HEK293 (cell line): ENCODE measurements around the gene PRAC1.

Source experiments
- CTCF ChIA-PET: fragments of 350-600 bp; formaldehyde crosslinking; extraction: SDS; loops from one replicate; lab custom pipeline; 2021; ENCODE audit warnings: antibody characterized with exemption; lab: Yijun Ruan, JAX
- POLR2A ChIA-PET: fragments of 300-600 bp; formaldehyde crosslinking; extraction: SDS; loops from one replicate; lab custom pipeline; 2020; ENCODE audit warnings: antibody characterized with exemption, inconsistent platforms; lab: Yijun Ruan, JAX
- H3K27ac ChIP-seq: fragments of 200-500 bp; sonication (Bioruptor generic); 2 replicates; pipeline ENCODE4 v1.5.1; 2014; ENCODE audit warnings: low read depth, low read length, control low read depth, inconsistent platforms; ENCODE audit errors: extremely low read depth
- H3K36me3 ChIP-seq, 2 experiments: fragments of 200-500 bp in 1 of 2; sonication (Bioruptor generic) in 1 of 2; 1 replicate in 1 of 2; 2 replicates in 1 of 2; pipeline ENCODE4 v1.5.1; 2014 to 2017; ENCODE audit warnings: inconsistent platforms in 2 of 2, low read length in 2 of 2; ENCODE audit not compliant: control insufficient read depth in 2 of 2, insufficient read depth in 1 of 2
- H3K4me1 ChIP-seq: fragments of 200-500 bp; sonication (Bioruptor generic); 2 replicates; pipeline ENCODE4 v1.5.1; 2014; ENCODE audit warnings: mild to moderate bottlenecking, low read length, inconsistent platforms; ENCODE audit not compliant: control insufficient read depth, insufficient read depth
- H3K4me3 ChIP-seq: 2 replicates; pipeline ENCODE4 v1.5.1; 2011; ENCODE audit warnings: low read depth, mild to moderate bottlenecking, control low read depth, low read length, moderate library complexity
- H3K9me3 ChIP-seq: fragments of 200-500 bp; sonication (Bioruptor generic); 2 replicates; pipeline ENCODE4 v1.5.1; 2014; ENCODE audit warnings: low read depth, low read length, inconsistent platforms; ENCODE audit not compliant: control insufficient read depth, insufficient read depth
- BCL11A ChIP-seq: fragments of 450-650 bp; formaldehyde crosslinking; IDR thresholded peaks from 2 replicates; pipeline ENCODE4 v1.5.1; 2016; ENCODE audit warnings: low read depth, missing biosample characterization, missing genetic modification characterization
- HOXA7 ChIP-seq: sonication (generic); formaldehyde crosslinking; IDR thresholded peaks from 2 replicates; pipeline ENCODE4 v1.8.1; 2022; ENCODE audit warnings: missing genetic modification reagents, borderline replicate concordance
- ZBTB20 ChIP-seq: fragments of 450-650 bp; formaldehyde crosslinking; IDR thresholded peaks from 2 replicates; pipeline ENCODE4 v1.5.1; 2016; ENCODE audit warnings: missing biosample characterization, missing genetic modification characterization
- ZBTB49 ChIP-seq: fragments of 450-650 bp; formaldehyde crosslinking; IDR thresholded peaks from 2 replicates; pipeline ENCODE4 v1.5.1; 2016; ENCODE audit warnings: missing biosample characterization, missing genetic modification characterization, low read depth
- ZBTB8A ChIP-seq: fragments of 450-650 bp; formaldehyde crosslinking; IDR thresholded peaks from 2 replicates; pipeline ENCODE4 v1.5.1; 2016; ENCODE audit warnings: missing biosample characterization, missing genetic modification characterization
- ZFP41 ChIP-seq: fragments of 450-650 bp; formaldehyde crosslinking; IDR thresholded peaks from 2 replicates; pipeline ENCODE4 v1.5.1; 2016; ENCODE audit warnings: missing biosample characterization, missing genetic modification characterization, borderline replicate concordance
- ZNF169 ChIP-seq: fragments of 450-650 bp; formaldehyde crosslinking; IDR thresholded peaks from 2 replicates; pipeline ENCODE4 v1.5.1; 2016; ENCODE audit warnings: missing biosample characterization, missing genetic modification characterization
- ZNF214 ChIP-seq: fragments of 450-650 bp; formaldehyde crosslinking; IDR thresholded peaks from 2 replicates; pipeline ENCODE4 v1.5.1; 2017; ENCODE audit warnings: missing biosample characterization, mild to moderate bottlenecking, missing genetic modification characterization, borderline replicate concordance
- ZNF664 ChIP-seq: fragments of 450-650 bp; formaldehyde crosslinking; IDR thresholded peaks from 2 replicates; pipeline ENCODE4 v1.5.1; 2016; ENCODE audit warnings: missing biosample characterization, missing genetic modification characterization
- ZNF707 ChIP-seq: fragments of 450-650 bp; formaldehyde crosslinking; IDR thresholded peaks from 2 replicates; pipeline ENCODE4 v1.5.1; 2016; ENCODE audit warnings: missing biosample characterization, missing genetic modification characterization
- ZNF776 ChIP-seq: fragments of 450-650 bp; formaldehyde crosslinking; IDR thresholded peaks from 2 replicates; pipeline ENCODE4 v1.5.0; 2017; ENCODE audit warnings: missing biosample characterization, missing genetic modification characterization, borderline replicate concordance

Gene PRAC1

DNA sequence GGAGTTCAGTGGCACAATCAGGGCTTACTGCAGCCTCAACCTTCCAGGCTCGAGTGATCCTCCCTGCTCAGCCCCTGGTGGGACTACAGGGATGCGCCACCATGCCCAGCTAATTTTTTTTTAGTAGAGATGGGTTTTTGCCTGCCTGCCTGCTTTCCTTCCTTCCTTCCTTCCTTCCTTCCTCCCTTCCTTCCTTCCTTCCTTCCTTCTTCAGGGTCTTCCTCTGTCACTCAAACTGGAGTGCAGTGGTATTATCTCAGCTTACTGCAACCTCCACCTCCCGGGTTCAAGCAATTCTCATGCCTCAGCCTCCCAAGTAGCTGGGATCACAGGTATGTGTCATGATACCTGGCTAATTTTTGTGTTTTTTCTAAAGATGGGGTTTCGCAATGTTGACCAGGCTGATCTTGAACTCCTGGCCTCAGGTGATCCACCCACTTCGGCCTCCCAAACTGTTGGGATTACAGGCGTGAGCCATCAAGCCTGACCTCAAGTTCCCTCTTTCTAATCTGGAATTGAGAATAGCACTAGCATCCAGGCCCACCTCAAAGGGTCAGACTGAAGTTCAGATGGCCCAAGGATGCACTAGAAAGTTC, 45.3 kb downstream of the PRAC1 start (continued):
- no peak for TF ChIP-seq ZBTB8A
- TF ChIP-seq ZBTB49 (tag by site-specific recombination), result no peak
- no peak for TF ChIP-seq ZFP41 (tag by site-specific recombination)

GRCh38 chr17:48672340-48672739, 50.0 kb downstream of the PRAC1 start:
- H3K4me3 ChIP-seq, result no peak overlapping the region
- no peak for TF ChIP-seq ZBTB20 (tag by site-specific recombination)
- TF ChIP-seq HOXA7 (CRISPR knock-in tag), result no peak
- TF ChIP-seq ZNF707 (tag by site-specific recombination), result no peak
- TF ChIP-seq BCL11A (tag by site-specific recombination), result no peak
- TF ChIP-seq ZNF776, result no peak
- no peak for TF ChIP-seq ZNF214 (tag by site-specific recombination)
- TF ChIP-seq ZNF169 (tag by site-specific recombination), result no peak
- TF ChIP-seq ZNF664 (tag by site-specific recombination), result peak; percentile 63
- TF ChIP-seq, all 188 proteins: peak for 1
- no peaks in the 10 kb centered on the region for H3K9me3 ChIP-seq
- POLR2A ChIA-PET, result no interaction called here
- CTCF ChIA-PET, result interaction anchor here (0.5 to 17.1 kb wide), 26 partner anchors 9 to 628 kb away, joined by 3 to 365 read pairs (median 5); no protein-coding TSS in a partner anchor
- no peak overlapping the region for H3K27ac ChIP-seq
- no peaks in the 10 kb centered on the region for H3K36me3 ChIP-seq
- H3K4me1 ChIP-seq, result no peaks in the 10 kb centered on the region
